HUES48 (cell line): Measurements from ENCODE around the gene GBX2.

Experiments
- H3K27ac ChIP-seq: one replicate; pipeline ENCODE4 v1.7.0; 2013; ENCODE audit warnings: low read depth, low read length, inconsistent platforms
- H3K27me3 ChIP-seq: 2 replicates; pipeline ENCODE4 v1.6.1; 2013; ENCODE audit warnings: mild to moderate bottlenecking, low read length; ENCODE audit not compliant: control insufficient read depth, insufficient read depth
- H3K36me3 ChIP-seq: 2 replicates; pipeline ENCODE4 v1.6.1; 2013; ENCODE audit warnings: low read length; ENCODE audit not compliant: control insufficient read depth, insufficient read depth
- H3K4me1 ChIP-seq: 2 replicates; pipeline ENCODE4 v1.6.1; 2013; ENCODE audit warnings: mild to moderate bottlenecking, low read length; ENCODE audit not compliant: control insufficient read depth, insufficient read depth
- H3K4me3 ChIP-seq: 2 replicates; pipeline ENCODE4 v1.5.1; 2013; ENCODE audit warnings: mild to moderate bottlenecking, low read depth, low read length
- H3K9ac ChIP-seq: 2 replicates; pipeline ENCODE4 v1.6.1; 2013; ENCODE audit warnings: mild to moderate bottlenecking, low read depth, low read length, moderate library complexity
- H3K9me3 ChIP-seq: 2 replicates; pipeline ENCODE4 v1.6.1; 2013; ENCODE audit warnings: low read length; ENCODE audit not compliant: control insufficient read depth, insufficient read depth

GBX2 gene

GRCh38 chr2:236173729-236174607 is 5.8 kb upstream of the GBX2 start:
- H3K36me3 ChIP-seq, result no peaks in the 10 kb centered on the region
- H3K9me3 ChIP-seq, result no peaks in the 10 kb centered on the region
- 0 out of 2 replicates have a peak overlapping the region, but pooled peaks have one; percentile 11 for H3K4me3 ChIP-seq
- H3K9ac ChIP-seq, result no peak overlapping the region
- H3K4me1 ChIP-seq, result peaks cover 56% of the 10 kb centered on the region
- H3K27me3 ChIP-seq, result peaks cover 98% of the 10 kb centered on the region
- peak overlapping the region; percentile 12 for H3K27ac ChIP-seq

DNA sequence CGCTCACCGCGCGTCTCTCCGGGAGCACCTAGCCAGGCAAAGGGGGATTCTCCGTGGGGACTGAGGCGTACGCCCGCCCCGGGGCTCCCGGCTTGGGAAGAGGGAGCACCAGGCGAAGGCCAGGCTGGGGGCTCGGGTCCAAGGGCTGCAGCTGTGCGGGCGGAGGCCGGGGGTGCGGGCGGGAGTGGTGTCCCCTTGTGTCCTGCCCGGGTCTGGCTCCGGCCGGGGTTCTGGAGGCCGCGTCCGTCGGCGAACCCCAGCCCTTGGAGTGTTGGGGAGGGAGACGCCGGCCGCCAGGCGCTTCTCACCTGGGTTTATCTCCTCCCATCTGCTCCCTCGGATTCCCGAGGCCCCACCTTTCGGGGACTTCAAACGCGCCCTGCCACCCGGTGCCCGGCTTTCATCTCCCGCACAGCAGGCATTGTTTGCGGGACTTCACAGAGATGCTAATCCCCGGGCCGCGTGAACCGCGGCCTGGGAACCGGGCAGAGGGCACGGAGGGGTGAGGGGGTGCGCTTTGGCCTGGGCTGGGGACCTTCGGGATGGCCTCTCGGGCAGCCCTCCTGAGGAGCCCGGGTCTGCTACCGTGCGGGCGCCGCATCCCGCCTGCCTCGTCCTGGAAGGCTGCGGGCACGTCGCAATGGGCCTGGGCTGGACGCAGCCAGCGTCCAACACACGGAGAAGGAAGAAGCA is 5.0 kb upstream of the GBX2 start:
- peaks cover 98% of the 10 kb centered on the region for H3K27me3 ChIP-seq
- 0 out of 2 replicates have a peak overlapping the region, but pooled peaks have one; percentile 11 for H3K4me3 ChIP-seq
- H3K9me3 ChIP-seq, result no peaks in the 10 kb centered on the region
- H3K36me3 ChIP-seq, result no peaks in the 10 kb centered on the region
- no peak overlapping the region for H3K27ac ChIP-seq
- H3K9ac ChIP-seq, result no peak overlapping the region
- peaks cover 57% of the 10 kb centered on the region for H3K4me1 ChIP-seq

GRCh38 chr2:236172255-236173035 is 4.3 kb upstream of the GBX2 start:
- H3K27me3 ChIP-seq, result peaks cover 100% of the 10 kb centered on the region
- H3K27ac ChIP-seq, result peak overlapping the region; percentile 51

GRCh38 chr2:236171680-236172254 is 3.6 kb upstream of the GBX2 start:
- H3K36me3 ChIP-seq, result no peaks in the 10 kb centered on the region
- no peak overlapping the region for H3K9ac ChIP-seq
- 0 out of 2 replicates have a peak overlapping the region, but pooled peaks have one; percentile 20 for H3K4me3 ChIP-seq
- peak overlapping the region; percentile 51 for H3K27ac ChIP-seq
- H3K4me1 ChIP-seq, result peaks cover 60% of the 10 kb centered on the region
- no peaks in the 10 kb centered on the region for H3K9me3 ChIP-seq
- H3K27me3 ChIP-seq, result peaks cover 100% of the 10 kb centered on the region

More at GRCh38 chr2:236172255-236173035, 4.3 kb upstream of the GBX2 start:
- H3K4me1 ChIP-seq, result peaks cover 57% of the 10 kb centered on the region
- no peak overlapping the region for H3K9ac ChIP-seq
- no peaks in the 10 kb centered on the region for H3K9me3 ChIP-seq
- no peak overlapping the region for H3K4me3 ChIP-seq
- no peaks in the 10 kb centered on the region for H3K36me3 ChIP-seq

GRCh38 chr2:236171181-236171679 is 3.0 kb upstream of the GBX2 start:
- Histone ChIP-seq H3K36me3 (no peaks in the 10 kb centered on the region), H3K27ac (peak overlapping the region; percentile 51), H3K27me3 (peaks cover 100% of the 10 kb centered on the region), H3K9ac (no peak overlapping the region), H3K4me3 (0 out of 2 replicates have a peak overlapping the region, but pooled peaks have one; percentile 20), H3K4me1 (peaks cover 62% of the 10 kb centered on the region), H3K9me3 (no peaks in the 10 kb centered on the region)

- H3K9me3 ChIP-seq, result no peaks in the 10 kb centered on the region
- no peaks in the 10 kb centered on the region for H3K36me3 ChIP-seq
- H3K27me3 ChIP-seq, result peaks cover 100% of the 10 kb centered on the region
- no peak overlapping the region for H3K4me3 ChIP-seq
- peaks cover 62% of the 10 kb centered on the region for H3K4me1 ChIP-seq
- no peak overlapping the region for H3K27ac ChIP-seq
- no peak overlapping the region for H3K9ac ChIP-seq
Observed at GRCh38 chr2:236170590-236171165, 2.5 kb upstream of the GBX2 start.

DNA sequence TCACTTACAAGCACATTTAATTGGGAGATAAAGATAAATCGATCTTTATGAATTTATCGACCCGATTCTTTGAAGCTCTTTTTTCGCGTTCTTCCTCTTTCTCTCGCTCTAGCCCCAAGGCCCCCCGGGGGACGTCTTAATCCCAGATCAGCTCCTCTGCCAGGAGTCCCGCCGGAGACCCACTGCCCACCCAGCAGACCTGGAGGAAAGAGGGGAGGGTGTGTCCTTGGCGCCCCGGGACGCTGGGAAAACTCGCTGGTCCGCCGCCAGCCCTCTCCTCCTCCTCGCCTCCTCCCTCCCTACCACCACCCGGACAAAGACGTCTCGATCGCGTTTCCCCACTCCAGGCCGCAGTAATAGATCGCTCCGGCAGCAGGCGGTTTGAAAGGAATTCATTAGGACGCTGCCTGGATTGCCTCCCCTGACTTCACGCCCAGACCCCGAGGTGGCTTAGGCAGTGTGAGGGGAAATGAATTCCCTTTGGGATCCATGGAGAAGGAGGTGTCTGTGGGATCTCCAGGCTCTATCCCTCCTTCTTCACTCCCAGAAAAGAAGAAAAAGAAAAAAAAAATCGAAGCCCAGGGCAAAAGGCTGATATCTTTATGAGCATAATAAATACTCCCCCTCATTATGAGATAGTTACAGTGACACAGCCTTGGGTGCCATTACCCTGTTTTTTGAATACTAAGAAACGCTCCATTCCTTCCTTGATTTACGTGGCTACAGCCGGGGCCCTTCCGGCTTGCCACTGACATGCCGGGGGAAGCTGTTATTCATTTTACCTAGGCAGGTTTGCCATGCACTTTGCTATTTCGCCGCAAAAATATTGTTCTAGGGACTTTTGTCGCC is 1.8 kb upstream of the GBX2 start:
- no peaks in the 10 kb centered on the region for H3K9me3 ChIP-seq
- no peak overlapping the region for H3K9ac ChIP-seq
- H3K4me3 ChIP-seq, result peak overlapping the region; percentile 33

GRCh38 chr2:236169151-236169721 is 1.1 kb upstream of the GBX2 start:
- Histone ChIP-seq H3K4me1 (peaks cover 60% of the 10 kb centered on the region), H3K27me3 (peaks cover 100% of the 10 kb centered on the region), H3K27ac (no peak overlapping the region), H3K4me3 (peak overlapping the region; percentile 33), H3K9ac (no peak overlapping the region), H3K36me3 (no peaks in the 10 kb centered on the region), H3K9me3 (no peaks in the 10 kb centered on the region)

More for the DNA sequence above, 1.8 kb upstream of the GBX2 start:
- Histone ChIP-seq H3K27me3 (peaks cover 100% of the 10 kb centered on the region), H3K27ac (no peak overlapping the region), H3K4me1 (peaks cover 63% of the 10 kb centered on the region), H3K36me3 (no peaks in the 10 kb centered on the region)

DNA sequence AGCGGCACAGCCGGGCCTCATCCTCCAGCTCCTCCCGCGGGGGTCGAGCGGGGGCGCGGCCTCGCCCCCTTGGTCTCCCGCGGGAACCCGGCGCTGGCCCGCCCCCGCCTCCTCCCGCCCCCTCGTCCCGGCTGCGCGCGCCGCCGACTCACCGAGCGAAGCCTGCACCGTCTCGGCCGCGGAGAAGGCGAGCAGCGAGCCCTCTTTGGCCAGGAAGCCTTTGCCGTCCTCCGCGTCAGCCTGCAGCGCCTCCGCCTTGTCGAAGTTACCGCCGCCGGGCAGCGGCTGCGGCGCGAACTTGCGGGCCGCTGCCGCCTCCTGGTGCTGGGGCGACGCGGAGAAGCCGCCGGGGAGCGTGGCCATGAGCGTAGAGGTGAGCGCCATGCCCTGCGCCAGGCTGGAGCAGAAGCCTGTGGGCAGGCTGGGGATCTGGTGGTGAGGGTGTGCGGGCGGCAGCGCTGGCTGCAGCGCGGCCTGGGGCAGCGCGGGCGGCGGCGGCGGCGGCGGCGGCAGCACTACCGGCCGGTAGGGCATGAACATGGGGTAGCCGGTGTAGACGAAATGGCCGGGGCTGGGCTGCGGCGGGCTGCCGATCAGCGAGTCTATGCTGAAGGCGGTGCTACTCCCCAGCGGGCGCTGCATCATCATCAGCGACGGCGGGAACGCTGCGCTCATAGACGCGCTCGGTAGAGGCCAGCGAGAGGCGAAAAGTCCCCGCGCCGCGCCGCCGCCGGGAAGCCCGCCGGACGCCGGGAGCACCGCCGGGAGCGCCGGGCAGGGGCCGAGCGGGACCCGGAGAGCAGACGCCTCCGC is 683 bp downstream of the GBX2 start:
- H3K9me3 ChIP-seq, result no peaks in the 10 kb centered on the region
- no peak overlapping the region for H3K9ac ChIP-seq
- H3K4me1 ChIP-seq, result peaks cover 54% of the 10 kb centered on the region
- H3K27ac ChIP-seq, result no peak overlapping the region
- peak overlapping the region; percentile 61 for H3K4me3 ChIP-seq
- no peaks in the 10 kb centered on the region for H3K36me3 ChIP-seq
- peaks cover 100% of the 10 kb centered on the region for H3K27me3 ChIP-seq
